ENCODE measurements around the gene PARD6G. TPM values are rescaled to one million over a fixed set of nuclear protein-coding genes. Genes with fewer than 3 reads are reported as not detected.
"Not testable (repeated sequence)": the region's sequence is repeated elsewhere in the genome, so short reads cannot be mapped to it uniquely, and the experiment has no call there.

PARD6G gene
- total and polyA plus RNA-seq, 2 experiments from 2014 or later: 8.0 to 8.7 TPM

DNA sequence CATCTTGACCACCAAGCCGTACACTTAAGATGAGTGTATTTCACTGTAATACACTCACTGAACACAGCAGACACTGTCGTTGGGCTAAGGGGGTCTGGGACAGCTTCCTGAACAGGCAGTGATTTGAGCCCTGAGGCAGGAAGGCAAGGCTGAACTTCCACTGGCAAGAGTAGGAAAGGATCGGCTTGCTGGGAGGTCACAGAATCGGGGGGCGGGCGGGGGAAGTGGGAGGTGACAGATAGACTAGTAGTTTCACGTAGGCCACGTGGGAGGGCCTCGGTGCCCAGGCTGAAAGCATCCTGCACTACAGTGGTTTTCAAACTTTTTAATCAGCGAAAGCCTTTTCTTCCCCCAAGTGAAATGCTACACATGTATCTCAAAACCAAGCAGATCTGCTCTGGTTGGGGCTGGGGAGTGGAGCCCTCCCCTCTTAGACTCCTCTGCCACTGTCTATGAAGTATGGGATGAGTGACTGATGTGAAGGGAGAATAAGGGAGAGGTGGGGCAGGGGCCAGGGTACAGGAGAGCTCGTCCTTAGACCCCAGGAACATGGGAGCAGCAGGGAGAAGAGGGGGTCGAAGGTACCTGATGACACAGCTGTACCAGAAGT is 8.6 kb downstream of the PARD6G start:
- no peak for DNase-seq (ENCODE audit: low read depth in 1 of 2, low spot score in 1 of 2)
- TF ChIP-seq, protein P1, sequence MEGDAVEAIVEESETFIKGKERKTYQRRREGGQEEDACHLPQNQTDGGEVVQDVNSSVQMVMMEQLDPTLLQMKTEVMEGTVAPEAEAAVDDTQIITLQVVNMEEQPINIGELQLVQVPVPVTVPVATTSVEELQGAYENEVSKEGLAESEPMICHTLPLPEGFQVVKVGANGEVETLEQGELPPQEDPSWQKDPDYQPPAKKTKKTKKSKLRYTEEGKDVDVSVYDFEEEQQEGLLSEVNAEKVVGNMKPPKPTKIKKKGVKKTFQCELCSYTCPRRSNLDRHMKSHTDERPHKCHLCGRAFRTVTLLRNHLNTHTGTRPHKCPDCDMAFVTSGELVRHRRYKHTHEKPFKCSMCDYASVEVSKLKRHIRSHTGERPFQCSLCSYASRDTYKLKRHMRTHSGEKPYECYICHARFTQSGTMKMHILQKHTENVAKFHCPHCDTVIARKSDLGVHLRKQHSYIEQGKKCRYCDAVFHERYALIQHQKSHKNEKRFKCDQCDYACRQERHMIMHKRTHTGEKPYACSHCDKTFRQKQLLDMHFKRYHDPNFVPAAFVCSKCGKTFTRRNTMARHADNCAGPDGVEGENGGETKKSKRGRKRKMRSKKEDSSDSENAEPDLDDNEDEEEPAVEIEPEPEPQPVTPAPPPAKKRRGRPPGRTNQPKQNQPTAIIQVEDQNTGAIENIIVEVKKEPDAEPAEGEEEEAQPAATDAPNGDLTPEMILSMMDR (IDR thresholded peaks at IDR 0.05; ENCODE audit: low read depth, low read length): no peak
- H3K36me3 ChIP-seq: no peaks in the 10 kb centered on the region
- H3K4me1 ChIP-seq (ENCODE audit: low read depth): no peaks in the 10 kb centered on the region
- no peak overlapping the region for H3K4me3 ChIP-seq
- H3K27ac ChIP-seq: no peak overlapping the region
- H3K27me3 ChIP-seq: no peaks in the 10 kb centered on the region
- H3K9me3 ChIP-seq (ENCODE audit: low read depth): no peaks in the 10 kb centered on the region

DNA sequence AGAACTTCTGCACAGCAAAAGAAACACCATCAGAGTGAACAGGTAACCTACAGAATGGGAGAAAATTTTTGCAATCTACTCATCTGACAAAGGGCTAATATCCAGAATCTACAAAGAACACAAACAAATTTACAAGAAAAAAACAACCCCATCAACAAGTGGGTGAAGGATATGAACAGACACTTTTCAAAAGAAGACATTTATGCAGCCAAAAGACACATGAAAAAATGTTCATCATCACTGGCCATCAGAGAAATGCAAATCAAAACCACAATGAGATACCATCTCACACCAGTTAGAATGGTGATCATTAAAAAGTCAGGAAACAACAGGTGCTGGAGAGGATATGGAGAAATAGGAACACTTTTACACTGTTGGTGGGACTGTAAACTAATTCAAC is 9.8 kb downstream of the PARD6G start:
- not testable (repeated sequence) for H3K27ac ChIP-seq; H3K4me1 ChIP-seq (ENCODE audit: low read depth); H3K36me3 ChIP-seq; H3K9me3 ChIP-seq (ENCODE audit: low read depth); H3K27me3 ChIP-seq; H3K4me3 ChIP-seq; DNase-seq (ENCODE audit: low read depth in 1 of 2, low spot score in 1 of 2)

DNA sequence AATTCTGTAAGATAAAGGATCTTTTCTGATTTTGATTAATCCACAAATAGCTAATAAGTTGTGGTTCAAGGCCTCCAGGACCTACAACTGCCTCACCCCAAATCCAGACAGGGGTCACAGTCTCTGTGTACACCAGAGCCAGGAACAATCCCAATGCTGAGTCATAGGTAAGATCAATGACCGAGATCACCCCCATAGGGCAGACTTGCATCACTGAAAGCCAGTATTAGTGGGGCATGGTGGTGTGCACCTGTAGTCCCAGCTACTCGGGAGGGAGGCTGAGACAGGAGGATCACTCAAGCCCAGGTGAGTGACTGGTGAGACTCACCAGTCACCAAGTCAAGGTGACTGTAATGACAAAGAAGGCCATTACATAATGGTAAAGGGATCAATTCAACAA is 12.9 kb downstream of the PARD6G start:
- Histone ChIP-seq H3K27ac (no peak overlapping the region), H3K36me3 (no peaks in the 10 kb centered on the region), H3K27me3 (no peaks in the 10 kb centered on the region), H3K4me1 (ENCODE audit: low read depth) (no peaks in the 10 kb centered on the region), H3K4me3 (no peak overlapping the region), H3K9me3 (ENCODE audit: low read depth) (no peaks in the 10 kb centered on the region)
- TF ChIP-seq, protein P1 (IDR thresholded peaks at IDR 0.05; ENCODE audit: low read depth, low read length): no peak
- no peak for DNase-seq (ENCODE audit: low read depth in 1 of 2, low spot score in 1 of 2)

DNA sequence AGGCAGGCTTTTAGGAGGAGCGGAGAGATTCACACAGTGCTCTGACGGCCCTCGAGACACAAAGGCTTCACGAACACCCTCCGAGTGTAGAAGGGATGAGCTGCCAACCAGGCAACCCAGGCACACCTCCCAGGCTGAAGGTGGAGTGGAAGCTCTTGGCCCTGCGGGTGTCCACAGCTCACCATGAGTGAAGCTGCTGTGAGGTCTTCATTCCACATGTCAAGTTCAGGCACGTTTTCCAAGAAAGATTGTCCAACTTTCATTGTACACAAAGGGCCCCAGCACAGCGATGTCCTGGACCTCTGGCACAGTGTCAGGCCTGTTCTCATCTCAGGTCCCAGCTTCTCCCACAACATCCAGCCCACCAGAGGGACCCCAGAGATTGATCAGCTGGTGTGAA is 13.4 kb downstream of the PARD6G start:
- no peak for DNase-seq (ENCODE audit: low read depth in 1 of 2, low spot score in 1 of 2)
- Histone ChIP-seq H3K4me1 (ENCODE audit: low read depth) (no peaks in the 10 kb centered on the region), H3K4me3 (no peak overlapping the region), H3K27me3 (no peaks in the 10 kb centered on the region), H3K27ac (no peak overlapping the region), H3K9me3 (ENCODE audit: low read depth) (no peaks in the 10 kb centered on the region), H3K36me3 (no peaks in the 10 kb centered on the region)
- TF ChIP-seq, protein P1 (IDR thresholded peaks at IDR 0.05; ENCODE audit: low read depth, low read length): no peak

DNA sequence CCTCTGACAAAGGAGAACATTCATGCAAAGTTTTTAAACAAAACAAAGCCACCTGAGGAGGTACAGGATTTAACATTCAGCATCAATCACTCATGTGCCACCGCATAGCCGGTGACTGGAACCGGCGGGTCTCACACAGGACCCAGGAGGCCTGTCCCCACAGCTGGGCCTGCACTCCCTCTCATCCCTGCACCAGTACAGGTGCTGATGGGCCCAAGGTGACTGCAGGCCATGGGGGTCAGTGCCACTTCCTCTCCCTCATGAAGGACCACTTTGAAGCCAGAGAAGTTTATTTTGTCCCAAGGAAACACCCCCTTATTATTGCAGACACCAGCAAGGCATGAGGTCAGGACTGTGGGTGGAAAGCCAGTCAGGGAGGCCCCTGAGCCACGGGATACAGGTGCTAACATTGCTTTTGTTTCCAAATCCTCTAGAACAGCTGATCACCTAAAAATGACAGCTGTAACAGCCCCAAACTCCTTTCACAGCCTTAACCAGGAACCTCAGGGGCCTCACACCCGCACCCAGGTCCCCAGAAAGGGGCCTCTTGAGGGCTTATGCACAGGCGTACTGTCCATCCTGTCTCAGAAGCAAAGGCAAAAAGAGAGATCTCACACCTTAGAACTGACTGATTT is 14.0 kb downstream of the PARD6G start:
- TF ChIP-seq, protein P1 (IDR thresholded peaks at IDR 0.05; ENCODE audit: low read depth, low read length): no peak
- DNase-seq (ENCODE audit: low read depth in 1 of 2, low spot score in 1 of 2): no peak
- Histone ChIP-seq H3K27ac (no peak overlapping the region), H3K27me3 (no peaks in the 10 kb centered on the region), H3K4me1 (ENCODE audit: low read depth) (no peaks in the 10 kb centered on the region), H3K4me3 (no peak overlapping the region), H3K36me3 (no peaks in the 10 kb centered on the region), H3K9me3 (ENCODE audit: low read depth) (no peaks in the 10 kb centered on the region)

DNA sequence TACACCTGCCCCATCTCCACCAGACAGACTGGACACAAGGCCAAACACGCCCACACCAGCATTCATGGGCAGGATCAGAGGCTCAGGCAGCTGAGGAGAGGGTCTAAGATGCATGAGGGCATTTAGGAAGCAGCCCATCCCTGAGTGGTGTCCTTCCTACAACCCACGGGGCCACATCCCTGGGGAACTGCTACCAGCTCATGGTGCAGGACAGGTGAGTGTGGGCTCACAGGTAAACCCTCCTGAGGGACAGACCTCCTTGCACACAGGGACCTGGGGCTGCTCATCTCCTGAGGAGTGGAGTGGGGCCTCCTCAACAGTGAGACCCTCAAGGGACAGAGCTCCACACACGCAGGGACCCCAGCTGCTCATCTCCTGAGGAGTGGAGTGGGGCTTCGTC is 14.6 kb downstream of the PARD6G start:
- no peak overlapping the region for H3K4me3 ChIP-seq
- DNase-seq (ENCODE audit: low read depth in 1 of 2, low spot score in 1 of 2): no peak
- H3K36me3 ChIP-seq: no peaks in the 10 kb centered on the region
- no peak overlapping the region for H3K27ac ChIP-seq
- H3K4me1 ChIP-seq (ENCODE audit: low read depth): no peaks in the 10 kb centered on the region
- no peaks in the 10 kb centered on the region for H3K27me3 ChIP-seq
- TF ChIP-seq, protein P1 (IDR thresholded peaks at IDR 0.05; ENCODE audit: low read depth, low read length): no peak
- H3K9me3 ChIP-seq (ENCODE audit: low read depth): no peaks in the 10 kb centered on the region

Measured in cardiac muscle cell (in vitro differentiated cells and primary cell).